GM18505 (cell line): Measurements from ENCODE around the gene SH2D2A.

Experiments used
- ATAC-seq: cut with Tn5 transposase; IDR thresholded peaks from one replicate; pipeline ENCODE4 v1.9.1; 2021; ENCODE audit not compliant: unreplicated experiment
- POLR2A ChIP-seq: IDR thresholded peaks from 4 replicates; pipeline ENCODE4 v1.6.1; 2011; ENCODE audit warnings: borderline replicate concordance; ENCODE audit not compliant: insufficient read depth, insufficient read length; ENCODE audit errors: extremely low read depth

Gene SH2D2A

GRCh38 chr1:156844638-156845037 lies 28.0 kb upstream of the SH2D2A start:
- no peak for ATAC-seq
- TF ChIP-seq POLR2A, result no peak

- no peak for TF ChIP-seq POLR2A
- no peak for ATAC-seq
These were observed 27.5 kb upstream of the SH2D2A start for GRCh38 chr1:156844102-156844501.

GRCh38 chr1:156842618-156843300 lies 26.1 kb upstream of the SH2D2A start:
- ATAC-seq, result no peak
- TF ChIP-seq POLR2A, result no peak

- TF ChIP-seq POLR2A, result no peak
- ATAC-seq, result no peak
These were observed 24.7 kb upstream of the SH2D2A start for GRCh38 chr1:156841295-156841855.

- no peak for ATAC-seq
- TF ChIP-seq POLR2A, result no peak
These were observed 24.2 kb upstream of the SH2D2A start for GRCh38 chr1:156840898-156841279.

GRCh38 chr1:156840186-156840897 lies 23.7 kb upstream of the SH2D2A start:
- ATAC-seq, result no peak
- no peak for TF ChIP-seq POLR2A

- ATAC-seq, result no peak
These were observed 22.9 kb upstream of the SH2D2A start for GRCh38 chr1:156839426-156840109.

GRCh38 chr1:156838972-156839371 lies 22.3 kb upstream of the SH2D2A start:
- no peak for TF ChIP-seq POLR2A
- no peak for ATAC-seq

More at GRCh38 chr1:156839426-156840109, 22.9 kb upstream of the SH2D2A start:
- TF ChIP-seq POLR2A, result no peak

GRCh38 chr1:156836892-156837291 lies 20.2 kb upstream of the SH2D2A start:
- no peak for ATAC-seq
- no peak for TF ChIP-seq POLR2A

GRCh38 chr1:156836041-156836654 lies 19.5 kb upstream of the SH2D2A start:
- no peak for ATAC-seq
- no peak for TF ChIP-seq POLR2A

GRCh38 chr1:156834322-156834721 lies 17.7 kb upstream of the SH2D2A start:
- no peak for ATAC-seq
- no peak for TF ChIP-seq POLR2A

- TF ChIP-seq POLR2A, result no peak
- no peak for ATAC-seq
These were observed 17.0 kb upstream of the SH2D2A start for GRCh38 chr1:156833603-156834002.

GRCh38 chr1:156832434-156832833 lies 15.8 kb upstream of the SH2D2A start:
- ATAC-seq, result no peak
- no peak for TF ChIP-seq POLR2A
